Measurements from ENCODE around the gene GNAI1.

GNAI1 gene

DNA sequence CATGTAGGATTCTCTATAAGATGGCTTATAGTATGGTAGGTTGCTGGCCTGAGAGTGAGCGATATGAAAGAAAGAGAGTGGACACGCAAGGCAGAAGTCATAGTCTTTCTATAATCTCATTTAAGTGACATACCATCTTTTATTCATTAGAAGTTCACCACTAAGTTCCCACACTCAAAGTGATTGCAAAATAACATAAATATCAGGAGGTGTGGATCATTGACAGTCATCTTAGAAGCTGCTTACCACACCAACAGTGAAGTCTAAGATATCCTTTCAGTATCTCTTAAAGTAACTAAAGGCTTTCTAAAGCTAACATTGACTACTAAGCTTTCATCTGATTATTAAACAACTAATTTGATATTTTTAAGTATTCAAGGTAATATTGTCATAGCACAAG is 36.9 kb upstream of the GNAI1 start:
- no peaks in the 10 kb centered on the region for H3K9me3 ChIP-seq (ENCODE audit: insufficient read depth, low read length, severe bottlenecking)
- DNase-seq (no peak), ATAC-seq (ENCODE audit: insufficient read depth, low read depth) (no peak)
- no peak overlapping the region for H3K27ac ChIP-seq (ENCODE audit: low read length)
- no peak overlapping the region for H3K9ac ChIP-seq (ENCODE audit: low read depth, low read length)
- no peak overlapping the region for H2AFZ ChIP-seq (ENCODE audit: low read depth, low read length)
- no peaks in the 10 kb centered on the region for H3K79me2 ChIP-seq (ENCODE audit: insufficient read depth, low read length)
- no peaks in the 10 kb centered on the region for H3K4me1 ChIP-seq (ENCODE audit: insufficient read depth, low read length)
- H3K27me3 ChIP-seq (ENCODE audit: insufficient read depth, low read length, poor library complexity), result no peaks in the 10 kb centered on the region
- TF ChIP-seq, protein P1, sequence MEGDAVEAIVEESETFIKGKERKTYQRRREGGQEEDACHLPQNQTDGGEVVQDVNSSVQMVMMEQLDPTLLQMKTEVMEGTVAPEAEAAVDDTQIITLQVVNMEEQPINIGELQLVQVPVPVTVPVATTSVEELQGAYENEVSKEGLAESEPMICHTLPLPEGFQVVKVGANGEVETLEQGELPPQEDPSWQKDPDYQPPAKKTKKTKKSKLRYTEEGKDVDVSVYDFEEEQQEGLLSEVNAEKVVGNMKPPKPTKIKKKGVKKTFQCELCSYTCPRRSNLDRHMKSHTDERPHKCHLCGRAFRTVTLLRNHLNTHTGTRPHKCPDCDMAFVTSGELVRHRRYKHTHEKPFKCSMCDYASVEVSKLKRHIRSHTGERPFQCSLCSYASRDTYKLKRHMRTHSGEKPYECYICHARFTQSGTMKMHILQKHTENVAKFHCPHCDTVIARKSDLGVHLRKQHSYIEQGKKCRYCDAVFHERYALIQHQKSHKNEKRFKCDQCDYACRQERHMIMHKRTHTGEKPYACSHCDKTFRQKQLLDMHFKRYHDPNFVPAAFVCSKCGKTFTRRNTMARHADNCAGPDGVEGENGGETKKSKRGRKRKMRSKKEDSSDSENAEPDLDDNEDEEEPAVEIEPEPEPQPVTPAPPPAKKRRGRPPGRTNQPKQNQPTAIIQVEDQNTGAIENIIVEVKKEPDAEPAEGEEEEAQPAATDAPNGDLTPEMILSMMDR (IDR thresholded peaks at IDR 0.05; ENCODE audit: borderline replicate concordance, extremely low read depth, low read length, poor library complexity, severe bottlenecking), result no peak
- no peak for TF ChIP-seq EZH2 (IDR thresholded peaks at IDR 0.05; ENCODE audit: borderline replicate concordance, low read depth, low read length, severe bottlenecking)
- no peak overlapping the region for H3K4me2 ChIP-seq (ENCODE audit: insufficient read depth, low read length)
- H4K20me1 ChIP-seq (ENCODE audit: insufficient read depth, low read length), result no peaks in the 10 kb centered on the region
- H3K4me3 ChIP-seq (ENCODE audit: low read depth in 1 of 2, low read length in 2 of 2), result no peak overlapping the region
- no peaks in the 10 kb centered on the region for H3K36me3 ChIP-seq (ENCODE audit: insufficient read depth, low read length)

DNA sequence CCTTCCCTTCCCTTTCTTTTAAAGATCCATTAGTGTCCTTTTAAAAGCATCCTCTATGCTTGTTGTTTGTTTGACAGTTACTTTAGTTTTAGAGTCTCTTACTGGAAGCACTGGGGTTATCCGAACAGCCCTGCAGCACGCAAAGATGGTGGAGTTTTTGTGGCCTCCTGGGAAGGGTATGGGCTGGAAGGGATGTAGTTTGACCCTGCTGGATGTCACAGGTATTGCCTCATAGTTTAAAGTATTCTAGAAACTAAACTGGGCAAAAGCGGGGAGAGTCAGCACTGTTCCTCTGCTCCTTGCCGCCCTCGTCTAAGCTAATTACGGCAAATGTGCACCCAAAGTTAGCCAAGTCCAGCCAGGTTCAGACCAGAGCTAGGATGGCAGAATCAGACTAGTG is 35.8 kb upstream of the GNAI1 start:
- ATAC-seq (ENCODE audit: insufficient read depth, low read depth) (0 out of 3 replicates have a peak, but pooled peaks have one; percentile 58), DNase-seq (no peak)

DNA sequence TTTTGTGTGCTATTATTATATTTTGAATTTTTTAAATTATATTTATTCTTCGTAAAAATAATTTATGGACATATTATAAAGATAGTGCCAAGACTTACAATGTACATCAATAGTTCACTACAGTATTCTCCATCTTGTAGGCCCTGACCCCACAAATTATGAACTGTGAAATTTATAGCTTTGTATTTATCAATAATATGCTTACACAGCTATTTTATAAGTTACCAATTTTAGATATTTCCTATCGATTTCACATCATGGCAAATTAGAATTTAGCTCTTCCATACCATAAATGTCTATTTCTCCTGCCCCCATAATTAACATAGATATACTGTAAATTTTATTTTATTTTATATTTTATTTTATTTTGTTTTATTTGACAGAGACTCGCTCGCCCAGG is 34.4 kb upstream of the GNAI1 start:
- Histone ChIP-seq H4K20me1 (ENCODE audit: insufficient read depth, low read length) (no peaks in the 10 kb centered on the region), H3K36me3 (ENCODE audit: insufficient read depth, low read length) (no peaks in the 10 kb centered on the region), H3K4me3 (ENCODE audit: low read depth in 1 of 2, low read length in 2 of 2) (no peak overlapping the region), H3K4me1 (ENCODE audit: insufficient read depth, low read length) (peaks cover 3% of the 10 kb centered on the region), H2AFZ (ENCODE audit: low read depth, low read length) (no peak overlapping the region), H3K9me3 (ENCODE audit: insufficient read depth, low read length, severe bottlenecking) (no peaks in the 10 kb centered on the region), H3K4me2 (ENCODE audit: insufficient read depth, low read length) (no peak overlapping the region), H3K9ac (ENCODE audit: low read depth, low read length) (no peak overlapping the region), H3K27ac (ENCODE audit: low read length) (no peak overlapping the region), H3K79me2 (ENCODE audit: insufficient read depth, low read length) (no peaks in the 10 kb centered on the region), H3K27me3 (ENCODE audit: insufficient read depth, low read length, poor library complexity) (no peaks in the 10 kb centered on the region)
- TF ChIP-seq, protein P1 (IDR thresholded peaks at IDR 0.05; ENCODE audit: borderline replicate concordance, extremely low read depth, low read length, poor library complexity, severe bottlenecking), result no peak
- TF ChIP-seq EZH2 (IDR thresholded peaks at IDR 0.05; ENCODE audit: borderline replicate concordance, low read depth, low read length, severe bottlenecking), result no peak
- ATAC-seq (ENCODE audit: insufficient read depth, low read depth), result no peak
- no peak for DNase-seq

More for the DNA sequence above, 35.8 kb upstream of the GNAI1 start:
- Histone ChIP-seq H3K4me1 (ENCODE audit: insufficient read depth, low read length) (no peaks in the 10 kb centered on the region), H3K4me3 (ENCODE audit: low read depth in 1 of 2, low read length in 2 of 2) (no peak overlapping the region), H3K27me3 (ENCODE audit: insufficient read depth, low read length, poor library complexity) (no peaks in the 10 kb centered on the region), H2AFZ (ENCODE audit: low read depth, low read length) (no peak overlapping the region), H4K20me1 (ENCODE audit: insufficient read depth, low read length) (no peaks in the 10 kb centered on the region), H3K36me3 (ENCODE audit: insufficient read depth, low read length) (no peaks in the 10 kb centered on the region), H3K27ac (ENCODE audit: low read length) (no peak overlapping the region), H3K4me2 (ENCODE audit: insufficient read depth, low read length) (no peak overlapping the region), H3K9me3 (ENCODE audit: insufficient read depth, low read length, severe bottlenecking) (no peaks in the 10 kb centered on the region), H3K79me2 (ENCODE audit: insufficient read depth, low read length) (no peaks in the 10 kb centered on the region), H3K9ac (ENCODE audit: low read depth, low read length) (no peak overlapping the region)
- TF ChIP-seq, protein P1 (IDR thresholded peaks at IDR 0.05; ENCODE audit: borderline replicate concordance, extremely low read depth, low read length, poor library complexity, severe bottlenecking), result peak; percentile 28
- no peak for TF ChIP-seq EZH2 (IDR thresholded peaks at IDR 0.05; ENCODE audit: borderline replicate concordance, low read depth, low read length, severe bottlenecking)
